RWPE1 (cell line): Measurements from ENCODE around the gene DLGAP1.

Experiments
- CTCF ChIA-PET: fragments of 350-600 bp; sonication (Branson Sonifier 250); formaldehyde crosslinking; extraction: SDS; loops from one replicate; lab custom pipeline; 2021; lab: Yijun Ruan, JAX
- POLR2A ChIA-PET: fragments of 400-600 bp; formaldehyde crosslinking; extraction: SDS; loops from one replicate; lab custom pipeline; 2020; ENCODE audit warnings: antibody characterized with exemption; ENCODE audit not compliant: low non-redundant PET; lab: Yijun Ruan, JAX
- DNase-seq: peaks from one replicate; pipeline ENCODE4 v3.0.0; 2012; ENCODE audit warnings: low spot score
- H3K27ac ChIP-seq: fragments of 450-650 bp; 2 replicates; pipeline ENCODE4 v1.5.1; 2017
- TF ChIP-seq, protein P1 (sequence below): fragments of 450-650 bp; conservative IDR thresholded peaks from 2 replicates; pipeline ENCODE4 v1.5.1; 2017; ENCODE audit warnings: low read depth, mild to moderate bottlenecking

Gene DLGAP1

GRCh38 chr18:3649135-3649632 lies 805.9 kb downstream of the DLGAP1 start:
- CTCF ChIA-PET: no interaction called here
- POLR2A ChIA-PET: no interaction called here
- TF ChIP-seq, protein P1, sequence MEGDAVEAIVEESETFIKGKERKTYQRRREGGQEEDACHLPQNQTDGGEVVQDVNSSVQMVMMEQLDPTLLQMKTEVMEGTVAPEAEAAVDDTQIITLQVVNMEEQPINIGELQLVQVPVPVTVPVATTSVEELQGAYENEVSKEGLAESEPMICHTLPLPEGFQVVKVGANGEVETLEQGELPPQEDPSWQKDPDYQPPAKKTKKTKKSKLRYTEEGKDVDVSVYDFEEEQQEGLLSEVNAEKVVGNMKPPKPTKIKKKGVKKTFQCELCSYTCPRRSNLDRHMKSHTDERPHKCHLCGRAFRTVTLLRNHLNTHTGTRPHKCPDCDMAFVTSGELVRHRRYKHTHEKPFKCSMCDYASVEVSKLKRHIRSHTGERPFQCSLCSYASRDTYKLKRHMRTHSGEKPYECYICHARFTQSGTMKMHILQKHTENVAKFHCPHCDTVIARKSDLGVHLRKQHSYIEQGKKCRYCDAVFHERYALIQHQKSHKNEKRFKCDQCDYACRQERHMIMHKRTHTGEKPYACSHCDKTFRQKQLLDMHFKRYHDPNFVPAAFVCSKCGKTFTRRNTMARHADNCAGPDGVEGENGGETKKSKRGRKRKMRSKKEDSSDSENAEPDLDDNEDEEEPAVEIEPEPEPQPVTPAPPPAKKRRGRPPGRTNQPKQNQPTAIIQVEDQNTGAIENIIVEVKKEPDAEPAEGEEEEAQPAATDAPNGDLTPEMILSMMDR: no peak
- no peak for DNase-seq
- H3K27ac ChIP-seq: no peak overlapping the region

DNA sequence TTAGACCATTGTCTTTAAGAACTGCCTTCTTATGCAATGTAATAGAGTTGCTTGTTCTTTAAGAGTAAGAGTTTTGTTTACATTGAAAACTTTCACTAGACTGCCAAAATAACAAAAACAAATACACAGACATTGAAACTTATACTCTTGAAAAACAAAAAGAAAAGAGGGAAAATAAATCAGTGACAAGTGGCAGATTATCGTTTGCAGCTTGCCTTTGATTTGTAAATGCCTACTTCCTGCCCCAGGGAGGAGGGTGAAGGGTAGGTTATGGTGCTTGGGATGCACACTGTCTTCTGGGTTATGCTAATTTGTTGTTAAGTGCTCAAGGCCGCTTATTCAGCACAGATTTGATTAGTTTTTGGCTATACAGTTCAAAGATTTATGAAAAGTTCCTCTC lies 806.5 kb downstream of the DLGAP1 start:
- POLR2A ChIA-PET: no interaction called here
- no peak for DNase-seq
- CTCF ChIA-PET: no interaction called here
- TF ChIP-seq, protein P1: no peak
- no peak overlapping the region for H3K27ac ChIP-seq

GRCh38 chr18:3648200-3648599 lies 806.9 kb downstream of the DLGAP1 start:
- no peak overlapping the region for H3K27ac ChIP-seq
- DNase-seq: no peak
- POLR2A ChIA-PET: interaction anchor here (0.7 kb wide), 1 partner anchor 42 kb away, joined by 3 read pairs; no protein-coding TSS in a partner anchor
- TF ChIP-seq, protein P1: no peak
- CTCF ChIA-PET: no interaction called here

- POLR2A ChIA-PET: interaction anchor here (0.7 kb wide), 1 partner anchor 41 kb away, joined by 3 read pairs; no protein-coding TSS in a partner anchor
- no peak for DNase-seq
- TF ChIP-seq, protein P1: no peak
- H3K27ac ChIP-seq: no peak overlapping the region
- CTCF ChIA-PET: no interaction called here
Measured at GRCh38 chr18:3647636-3648035, 807.5 kb downstream of the DLGAP1 start.

DNA sequence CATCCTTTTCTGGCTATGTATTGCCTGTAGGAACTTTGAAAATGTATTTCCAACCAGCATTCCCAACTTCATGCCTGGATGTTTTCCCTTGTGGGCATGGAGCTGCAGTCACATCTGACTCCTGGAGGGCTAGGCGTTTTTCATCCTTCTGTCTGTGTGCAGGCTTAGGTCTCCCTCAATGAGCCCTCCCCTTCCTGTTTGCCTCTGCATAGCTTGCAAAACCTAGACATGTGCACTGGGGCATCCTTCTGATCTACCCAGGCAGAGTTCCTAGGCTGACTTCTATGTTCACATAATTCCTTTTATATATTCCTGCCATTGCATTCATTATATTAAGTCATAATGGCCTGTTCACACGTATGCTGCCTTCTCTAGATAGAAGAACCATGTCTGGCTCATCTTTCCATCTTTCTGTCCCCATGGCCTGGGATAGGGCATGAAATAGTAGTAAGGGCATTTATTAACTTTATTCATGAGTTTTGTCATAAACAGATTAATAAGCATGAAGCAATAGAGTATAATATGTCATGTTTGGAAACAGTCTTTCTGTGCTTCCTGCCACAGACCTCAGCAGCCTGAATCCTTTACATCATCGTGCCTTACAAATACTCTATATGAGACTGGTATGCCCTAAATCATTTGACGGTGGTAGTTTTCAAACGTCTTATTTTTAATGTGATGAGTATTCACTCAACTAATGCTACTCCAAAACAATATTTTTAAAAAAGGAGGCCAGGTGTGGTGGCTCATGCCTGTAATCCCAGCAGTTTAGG lies 809.5 kb downstream of the DLGAP1 start:
- H3K27ac ChIP-seq: no peak overlapping the region
- CTCF ChIA-PET: interaction anchor here (0.7 to 1.1 kb wide), 3 partner anchors 15 to 824 kb away, joined by 3 to 5 read pairs (median 3); no protein-coding TSS in a partner anchor
- DNase-seq: no peak
- TF ChIP-seq, protein P1: no peak
- POLR2A ChIA-PET: no interaction called here

DNA sequence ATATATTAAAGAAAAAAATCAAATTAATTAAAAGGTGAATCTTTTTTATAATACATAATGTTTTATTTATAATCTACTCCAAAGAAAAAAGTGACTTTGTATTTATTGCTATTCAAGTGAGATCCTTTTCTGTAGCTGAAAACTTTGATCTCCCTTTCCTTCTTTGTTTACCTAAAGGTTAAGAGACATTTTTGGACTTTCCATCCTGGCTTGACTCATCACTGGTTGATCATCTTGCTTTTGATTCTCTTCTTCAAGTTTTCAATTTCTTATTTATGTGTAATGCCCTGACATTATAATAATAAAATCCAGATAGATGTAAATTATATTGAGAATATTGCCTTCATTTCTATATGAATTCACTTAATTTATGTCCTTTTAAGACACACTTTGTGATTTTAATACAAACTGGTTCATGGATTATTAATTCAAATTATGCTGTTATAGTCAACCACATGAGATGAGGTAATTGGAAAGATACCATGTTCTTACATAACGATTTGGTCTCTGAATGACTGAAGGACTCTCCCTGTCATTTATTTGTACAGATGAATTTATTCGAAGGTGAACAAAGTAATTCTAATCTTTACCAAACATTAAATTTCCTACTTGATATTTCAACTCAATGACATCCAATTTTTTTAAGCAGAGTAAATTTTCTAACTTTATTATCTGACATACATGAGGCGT lies 820.7 kb downstream of the DLGAP1 start:
- CTCF ChIA-PET: interaction anchor here (0.7 kb wide), 1 partner anchor 1311 kb away, joined by 3 read pairs; no protein-coding TSS in a partner anchor
- TF ChIP-seq, protein P1: no peak
- POLR2A ChIA-PET: no interaction called here
- DNase-seq: no peak
- no peak overlapping the region for H3K27ac ChIP-seq
